ENCODE measurements around the gene HAUS2.

DNA sequence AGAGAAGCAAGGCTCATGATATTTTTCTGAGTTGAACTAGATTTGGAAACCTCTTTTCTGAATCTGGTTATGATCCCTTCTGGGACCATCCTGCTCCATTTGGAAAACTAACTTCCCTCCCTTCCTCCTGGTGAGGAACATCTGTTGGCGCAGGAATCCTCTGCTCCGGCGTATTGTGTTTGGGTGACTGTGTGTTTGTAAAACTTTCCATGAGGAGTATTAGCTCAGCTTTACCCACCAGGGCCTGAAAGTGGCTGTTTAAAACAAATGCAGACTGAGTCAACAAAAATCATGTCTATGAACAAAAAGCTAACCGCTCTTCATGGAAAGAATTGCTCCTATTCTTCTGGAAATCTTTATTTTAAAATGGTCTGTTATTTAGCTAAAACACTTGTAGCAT is 44.5 kb downstream of the HAUS2 start:
- TF ChIP-seq, protein P1, sequence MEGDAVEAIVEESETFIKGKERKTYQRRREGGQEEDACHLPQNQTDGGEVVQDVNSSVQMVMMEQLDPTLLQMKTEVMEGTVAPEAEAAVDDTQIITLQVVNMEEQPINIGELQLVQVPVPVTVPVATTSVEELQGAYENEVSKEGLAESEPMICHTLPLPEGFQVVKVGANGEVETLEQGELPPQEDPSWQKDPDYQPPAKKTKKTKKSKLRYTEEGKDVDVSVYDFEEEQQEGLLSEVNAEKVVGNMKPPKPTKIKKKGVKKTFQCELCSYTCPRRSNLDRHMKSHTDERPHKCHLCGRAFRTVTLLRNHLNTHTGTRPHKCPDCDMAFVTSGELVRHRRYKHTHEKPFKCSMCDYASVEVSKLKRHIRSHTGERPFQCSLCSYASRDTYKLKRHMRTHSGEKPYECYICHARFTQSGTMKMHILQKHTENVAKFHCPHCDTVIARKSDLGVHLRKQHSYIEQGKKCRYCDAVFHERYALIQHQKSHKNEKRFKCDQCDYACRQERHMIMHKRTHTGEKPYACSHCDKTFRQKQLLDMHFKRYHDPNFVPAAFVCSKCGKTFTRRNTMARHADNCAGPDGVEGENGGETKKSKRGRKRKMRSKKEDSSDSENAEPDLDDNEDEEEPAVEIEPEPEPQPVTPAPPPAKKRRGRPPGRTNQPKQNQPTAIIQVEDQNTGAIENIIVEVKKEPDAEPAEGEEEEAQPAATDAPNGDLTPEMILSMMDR (IDR thresholded peaks at IDR 0.05): no peak
- no peak for TF ChIP-seq ZFX (IDR thresholded peaks at IDR 0.05; ENCODE audit: borderline replicate concordance)
